ENCODE measurements around the gene ZNF598. TPM values are rescaled to one million over a fixed set of nuclear protein-coding genes. Genes with fewer than 3 reads are reported as not detected.

ZNF598 gene
- total and polyA plus RNA-seq, 2 experiments from 2014 or later = 8.5 to 48.6 TPM

GRCh38 chr16:2015117-2015946, 5.7 kb upstream of the ZNF598 start:
- Histone ChIP-seq H3K79me2 (replicated peaks; ENCODE audit: insufficient read depth) (no peaks in the 10 kb centered on the region), H3K27me3 (ENCODE audit: insufficient read depth) (peaks cover 26% of the 10 kb centered on the region), H3F3A (replicated peaks; ENCODE audit: low read depth) (peaks cover 6% of the 10 kb centered on the region), H3K27ac (ENCODE audit: low read depth) (no peak overlapping the region), H3K4me2 (no peak overlapping the region), H2AFZ (no peak overlapping the region), H3K36me3 (ENCODE audit: insufficient read depth) (no peaks in the 10 kb centered on the region), H3K4me3 (no peak overlapping the region), H3K9me2 (ENCODE audit: insufficient read depth) (no peaks in the 10 kb centered on the region), H3K4me1 (ENCODE audit: insufficient read depth) (peaks cover 2% of the 10 kb centered on the region; the same call in 1 of the 2 replicates), H4K20me1 (replicated peaks; ENCODE audit: insufficient read depth) (no peaks in the 10 kb centered on the region; the same call in 1 of the 2 replicates)
- ATAC-seq (no peak), DNase-seq (ENCODE audit: low spot score) (no peak)
- H3K27me3 Mint-ChIP-seq (ENCODE audit: insufficient read depth, low read depth, poor library complexity) = peaks cover 26% of the 10 kb centered on the region
- no peak overlapping the region for H3K27ac Mint-ChIP-seq
- H3K4me1 Mint-ChIP-seq = peaks cover 1% of the 10 kb centered on the region; the same call in 1 of the 3 replicates
- H3K9me3 Mint-ChIP-seq = no peaks in the 10 kb centered on the region
- no peak overlapping the region for H3K4me3 Mint-ChIP-seq
- no peaks in the 10 kb centered on the region for H3K36me3 Mint-ChIP-seq (ENCODE audit: low read depth)
- TF ChIP-seq ETS1 (IDR thresholded peaks at IDR 0.05) (no peak), EZH2phosphoT487 (IDR thresholded peaks at IDR 0.05; ENCODE audit: unreplicated experiment) (no peak), NANOG (IDR thresholded peaks at IDR 0.05; ENCODE audit: borderline replicate concordance) (no peak), CREB1 (CRISPR knock-in tag; IDR thresholded peaks at IDR 0.05; ENCODE audit: low read depth) (no peak), ZNF114 (CRISPR knock-in tag; IDR thresholded peaks at IDR 0.05) (no peak), JUNB (IDR thresholded peaks at IDR 0.05; ENCODE audit: unreplicated experiment) (no peak), CTCF (conservative IDR thresholded peaks at IDR 0.05; ENCODE audit: low read depth in 2 of 2) (no peak), ZNF462 (CRISPR knock-in tag; IDR thresholded peaks at IDR 0.05) (no peak), REST (IDR thresholded peaks at IDR 0.05; ENCODE audit: unreplicated experiment) (no peak), POLR2AphosphoS5 (IDR thresholded peaks at IDR 0.05; ENCODE audit: low read depth) (no peak), EZH2 (IDR thresholded peaks at IDR 0.05; ENCODE audit: low read depth, unreplicated experiment) (no peak), ZNF331 (CRISPR knock-in tag; IDR thresholded peaks at IDR 0.05; ENCODE audit: low read depth) (no peak), STAT1 (IDR thresholded peaks at IDR 0.05; ENCODE audit: unreplicated experiment) (no peak)

Data from GM23338 (cell line).